HCT116 (cell line): Measurements from ENCODE around the gene TBX5. TPM values are rescaled to one million over a fixed set of nuclear protein-coding genes. Genes with fewer than 3 reads are reported as not detected.

ENCODE experiments used
- ATAC-seq: fragments of 200-7000 bp; cut with Tn5 transposase; 2 replicates; pipeline ENCODE4 v1.9.1; 2020; ENCODE audit warnings: mild to moderate bottlenecking, moderate library complexity
- BruUV-seq: library from RNA; stranded (reverse); fragments of 400-500 nt; replicated peaks from 2 replicates; lab custom pipeline; 2021; lab: Mats Ljungman, UMichigan
- CTCF ChIA-PET: fragments of 300-600 bp; sonication (Branson Sonifier 250); formaldehyde crosslinking; loops from one replicate; lab custom pipeline; 2021; ENCODE audit warnings: antibody characterized with exemption; lab: Charles Lee
- POLR2A ChIA-PET: fragments of 300-600, 350-600 bp; sonication (Branson Sonifier 250); formaldehyde crosslinking; loops from one replicate; lab custom pipeline; 2021; ENCODE audit warnings: antibody characterized with exemption; lab: Charles Lee
- RAD21 ChIA-PET, 2 experiments: fragments of 300-600 bp; sonication (Branson Sonifier 250); formaldehyde crosslinking; loops; one replicate each; lab custom pipeline; 2023; ENCODE audit warnings: low total read pairs in 2 of 2; ENCODE audit not compliant: uncharacterized antibody in 2 of 2, unreplicated experiment in 2 of 2, low non-redundant PET in 1 of 2; lab: Charles Lee
- DNase-seq: peaks from one replicate; pipeline ENCODE4 v3.0.0-alpha.2; 2010; ENCODE audit warnings: low read depth, low spot score
- H2AFZ ChIP-seq: fragments of 200-600 bp; shearing (Covaris generic), sonication (generic); 2 replicates; pipeline ENCODE4 v1.6.1; 2017; ENCODE audit warnings: low read depth, mixed run types, mixed read lengths, antibody characterized with exemption, low read length; ENCODE audit not compliant: poor library complexity, severe bottlenecking
- H3K27ac ChIP-seq: 2 replicates; pipeline ENCODE4 v1.5.1; 2012; ENCODE audit warnings: low read depth, low read length
- H3K27me3 ChIP-seq: fragments of 200-600 bp; sonication (generic); 2 replicates; pipeline ENCODE4 v1.6.1; 2016; ENCODE audit warnings: mixed run types, low read length, mixed read lengths; ENCODE audit not compliant: insufficient read depth
- H3K36me3 ChIP-seq, 2 experiments: fragments of 200-500 bp in 1 of 2; fragments of 200-600 bp in 1 of 2; sonication (Bioruptor generic) in 1 of 2; sonication (generic) in 1 of 2; 2 replicates each; pipeline versions ENCODE4 v1.5.1 to v1.6.1; 2014 to 2016; ENCODE audit warnings: low read length in 2 of 2, inconsistent platforms in 1 of 2, mixed read lengths in 1 of 2, mixed run types in 1 of 2; ENCODE audit not compliant: insufficient read depth in 2 of 2, control insufficient read depth in 1 of 2
- H3K4me1 ChIP-seq, 2 experiments: fragments of 200-600 bp in 1 of 2; sonication (generic) in 1 of 2; 2 replicates each; pipeline versions ENCODE4 v1.5.1 to v1.6.1; 2012 to 2017; ENCODE audit warnings: low read length in 2 of 2, inconsistent platforms in 1 of 2, mild to moderate bottlenecking in 1 of 2, mixed read lengths in 1 of 2, mixed run types in 1 of 2, moderate library complexity in 1 of 2; ENCODE audit not compliant: insufficient read depth in 2 of 2, control insufficient read depth in 1 of 2
- H3K4me2 ChIP-seq: fragments of 200-600 bp; sonication (generic); 2 replicates; pipeline ENCODE4 v1.6.1; 2017; ENCODE audit warnings: mixed run types, low read length, mixed read lengths
- H3K4me3 ChIP-seq, 2 experiments: fragments of 200-600 bp in 1 of 2; sonication (generic) in 1 of 2; replicated peaks in 1 of 2; 2 replicates each; pipeline ENCODE4 v1.5.1; 2011 to 2016; ENCODE audit warnings: low read length in 2 of 2, control low read depth in 1 of 2, low read depth in 1 of 2, mild to moderate bottlenecking in 1 of 2, mixed read lengths in 1 of 2, mixed run types in 1 of 2
- H3K79me2 ChIP-seq: fragments of 200-600 bp; sonication (generic); 2 replicates; pipeline ENCODE4 v1.6.1; 2017; ENCODE audit warnings: mild to moderate bottlenecking, mixed run types, low read length, moderate library complexity, mixed read lengths; ENCODE audit not compliant: insufficient read depth
- H3K9ac ChIP-seq: fragments of 200-600 bp; sonication (generic); 2 replicates; pipeline ENCODE4 v1.6.1; 2016; ENCODE audit warnings: low read length, mixed read lengths
- H3K9me2 ChIP-seq: fragments of 200-600 bp; sonication (generic), shearing (Covaris generic); 2 replicates; pipeline ENCODE4 v1.6.1; 2017; ENCODE audit warnings: mixed run types, mild to moderate bottlenecking, moderate library complexity; ENCODE audit not compliant: insufficient read depth
- H3K9me3 ChIP-seq, 2 experiments: fragments of 200-500 bp in 1 of 2; fragments of 200-600 bp in 1 of 2; sonication (Bioruptor generic) in 1 of 2; sonication (generic) in 1 of 2; 2 replicates each; pipeline ENCODE4 v1.6.1; 2014 to 2017; ENCODE audit warnings: low read length in 2 of 2, mixed read lengths in 2 of 2, inconsistent platforms in 1 of 2, low read depth in 1 of 2, mild to moderate bottlenecking in 1 of 2, mixed run types in 1 of 2, moderate library complexity in 1 of 2; ENCODE audit not compliant: control insufficient read depth in 1 of 2, insufficient read depth in 1 of 2
- H4K20me1 ChIP-seq: fragments of 200-600 bp; sonication (generic), shearing (Covaris generic); 2 replicates; pipeline ENCODE4 v1.6.1; 2017; ENCODE audit warnings: mixed run types, mild to moderate bottlenecking, moderate library complexity; ENCODE audit not compliant: insufficient read depth
- ATF3 ChIP-seq: IDR thresholded peaks from 2 replicates; pipeline ENCODE4 v1.6.1; 2012
- CEBPB ChIP-seq: IDR thresholded peaks from 2 replicates; pipeline ENCODE4 v1.6.1; 2012; ENCODE audit warnings: low read depth
- CTCF ChIP-seq, 3 experiments: fragments of 200-600 bp in 1 of 3; sonication (generic) in 1 of 3; IDR thresholded peaks in 2 of 3; conservative IDR thresholded peaks in 1 of 3; 2 replicates each; pipeline ENCODE4 v1.5.1; 2012 to 2017; ENCODE audit warnings: low read depth in 2 of 3, low read length in 2 of 3, antibody characterized with exemption in 1 of 3, borderline replicate concordance in 1 of 3, control low read depth in 1 of 3, mild to moderate bottlenecking in 1 of 3, mixed read lengths in 1 of 3, mixed run types in 1 of 3, moderate library complexity in 1 of 3; ENCODE audit not compliant: insufficient read depth in 1 of 3
- EGR1 ChIP-seq: IDR thresholded peaks from 2 replicates; pipeline ENCODE4 v1.6.1; 2012; ENCODE audit warnings: low read depth
- ELF1 ChIP-seq: IDR thresholded peaks from 2 replicates; pipeline ENCODE4 v1.6.1; 2012; ENCODE audit warnings: low read depth, borderline replicate concordance
- EZH2 ChIP-seq: fragments of 200-600 bp; sonication (generic); IDR thresholded peaks from 2 replicates; pipeline ENCODE4 v1.6.1; 2017; ENCODE audit warnings: antibody characterized with exemption, mixed run types
- EZH2phosphoT487 ChIP-seq: fragments of 200-600 bp; IDR thresholded peaks from 2 replicates; pipeline ENCODE4 v1.6.1; 2018; ENCODE audit warnings: antibody characterized with exemption, borderline replicate concordance
- FOSL1 ChIP-seq: IDR thresholded peaks from 2 replicates; pipeline ENCODE4 v1.6.1; 2012; ENCODE audit warnings: low read depth
- JUND ChIP-seq: IDR thresholded peaks from 2 replicates; pipeline ENCODE4 v1.6.1; 2012
- POLR2A ChIP-seq: IDR thresholded peaks from 2 replicates; pipeline ENCODE4 v1.7.0; 2011; ENCODE audit warnings: borderline replicate concordance; ENCODE audit not compliant: insufficient read depth, insufficient read length; ENCODE audit errors: extremely low read depth
- POLR2AphosphoS5 ChIP-seq: IDR thresholded peaks from 2 replicates; pipeline ENCODE4 v1.6.1; 2011; ENCODE audit warnings: mild to moderate bottlenecking, low read depth, low read length, moderate library complexity
- RAD21 ChIP-seq: IDR thresholded peaks from 2 replicates; pipeline ENCODE4 v1.6.1; 2012; ENCODE audit warnings: low read depth, mild to moderate bottlenecking
- REST ChIP-seq: IDR thresholded peaks from 2 replicates; pipeline ENCODE4 v1.6.1; 2012; ENCODE audit warnings: low read depth
- SRF ChIP-seq: IDR thresholded peaks from 2 replicates; pipeline ENCODE4 v1.6.1; 2012; ENCODE audit warnings: low read depth
- TCF7L2 ChIP-seq: IDR thresholded peaks from 2 replicates; pipeline ENCODE4 v1.7.0; 2011; ENCODE audit warnings: borderline replicate concordance, inconsistent platforms; ENCODE audit not compliant: insufficient read depth, insufficient read length; ENCODE audit errors: extremely low read depth
- YY1 ChIP-seq: IDR thresholded peaks from 2 replicates; pipeline ENCODE4 v1.6.1; 2011; ENCODE audit warnings: low read length, low read depth, moderate library complexity, mild to moderate bottlenecking; ENCODE audit not compliant: insufficient replicate concordance; ENCODE audit errors: extremely low read depth
- ZBTB33 ChIP-seq: IDR thresholded peaks from 2 replicates; pipeline ENCODE4 v1.6.1; 2011; ENCODE audit warnings: mild to moderate bottlenecking, low read length, moderate library complexity; ENCODE audit not compliant: insufficient replicate concordance; ENCODE audit errors: extremely low read depth
- ZFX ChIP-seq: fragments of 450-650 bp; IDR thresholded peaks from 2 replicates; pipeline ENCODE4 v1.6.1; 2017
- ZNF274 ChIP-seq: fragments of 200-500 bp; sonication (Bioruptor generic); IDR thresholded peaks from 2 replicates; pipeline ENCODE4 v1.6.1; 2014; ENCODE audit warnings: mild to moderate bottlenecking, low read depth, low read length, inconsistent platforms
- intact Hi-C: fragments of 100-400 bp; cut with micrococcal nuclease; formaldehyde crosslinking; loops from 2 replicates; pipeline ENCODE4 v1.10.0; 2022
- total RNA-seq: library from RNA; stranded (reverse); gene quantifications from one replicate; pipeline ENCODE4 v1.2.1, GENCODE V29; 2021; ENCODE audit not compliant: unreplicated experiment

Gene TBX5
- total RNA-seq, 1 experiment from 2014 or later, result 0.10 TPM

GRCh38 chr12:114451657-114452056 is 45.7 kb upstream of the TBX5 start:
- no peaks in the 10 kb centered on the region for H4K20me1 ChIP-seq
- ATAC-seq (no peak), DNase-seq (no peak)
- H3K9me2 ChIP-seq, result no peaks in the 10 kb centered on the region
- ChIA-PET RAD21 (no interaction called here), POLR2A (no interaction called here), CTCF (no interaction called here)
- no peak overlapping the region for H3K4me3 ChIP-seq
- no peaks in the 10 kb centered on the region for H3K36me3 ChIP-seq
- no TSS peak for BruUV-seq
- H3K79me2 ChIP-seq, result no peaks in the 10 kb centered on the region
- intact Hi-C loops, result no loop called here
- no peak for TF ChIP-seq ELF1
- TF ChIP-seq POLR2A, result no peak
- no peak for TF ChIP-seq CTCF (IDR thresholded peaks at IDR 0.05 in 2 of 3, conservative IDR thresholded peaks at IDR 0.05 in 1 of 3; ENCODE audit: borderline replicate concordance in 1 of 3, insufficient read depth in 1 of 3, low read depth in 2 of 3, low read length in 2 of 3)
- TF ChIP-seq TCF7L2, result no peak
- TF ChIP-seq ZNF274, result no peak
- TF ChIP-seq SRF, result no peak
- TF ChIP-seq JUND, result no peak
- TF ChIP-seq CEBPB, result no peak
- TF ChIP-seq EZH2phosphoT487, result no peak
- TF ChIP-seq EGR1, result no peak
- TF ChIP-seq FOSL1, result no peak
- TF ChIP-seq ZFX, result no peak
- TF ChIP-seq RAD21, result no peak
- TF ChIP-seq EZH2, result no peak
- no peak for TF ChIP-seq REST
- TF ChIP-seq ZBTB33, result no peak
- no peak for TF ChIP-seq ATF3
- TF ChIP-seq POLR2AphosphoS5, result no peak
- no peak for TF ChIP-seq YY1
- peaks cover 46% of the 10 kb centered on the region for H3K27me3 ChIP-seq
- H3K9me3 ChIP-seq, result no peaks in the 10 kb centered on the region
- no peak overlapping the region for H3K4me2 ChIP-seq
- no peak overlapping the region for H2AFZ ChIP-seq
- no peak overlapping the region for H3K9ac ChIP-seq
- no peaks in the 10 kb centered on the region for H3K4me1 ChIP-seq
- no peak overlapping the region for H3K27ac ChIP-seq
